BE2C (cell line): ENCODE measurements around the gene SORBS2.
A peak's percentile ranks its signal among the peaks of the same experiment; 100 is the strongest.
"Not testable (repeated sequence)": the region's sequence is repeated elsewhere in the genome, so short reads cannot be mapped to it uniquely, and the experiment has no call there.

Experiments
- DNase-seq: peaks from one replicate; pipeline ENCODE4 v3.0.0-alpha.2; 2020
- H3K27me3 ChIP-seq: fragments of 250-450 bp; sonication (Bioruptor Pico); 2 replicates; pipeline ENCODE4 v1.5.1; 2020; ENCODE audit warnings: mild to moderate bottlenecking
- H3K36me3 ChIP-seq: fragments of 250-450 bp; sonication (Bioruptor Pico); 2 replicates; pipeline ENCODE4 v1.5.1; 2020; ENCODE audit warnings: mild to moderate bottlenecking
- H3K4me1 ChIP-seq: fragments of 250-450 bp; sonication (Bioruptor Pico); 2 replicates; pipeline ENCODE4 v1.5.1; 2020
- H3K4me3 ChIP-seq: 2 replicates; pipeline ENCODE4 v1.5.1; 2011; ENCODE audit warnings: low read depth, low read length
- H3K9me3 ChIP-seq: fragments of 250-450 bp; sonication (Bioruptor Pico); 2 replicates; pipeline ENCODE4 v1.5.1; 2020
- TF ChIP-seq, protein P1 (sequence below): IDR thresholded peaks from 2 replicates; pipeline ENCODE4 v1.5.1; 2012; ENCODE audit warnings: mild to moderate bottlenecking, low read depth, low read length

SORBS2 gene

GRCh38 chr4:185566425-185566824, 245.6 kb downstream of the SORBS2 start:
- no peak for DNase-seq
- H3K36me3 ChIP-seq = no peaks in the 10 kb centered on the region
- TF ChIP-seq, protein P1, sequence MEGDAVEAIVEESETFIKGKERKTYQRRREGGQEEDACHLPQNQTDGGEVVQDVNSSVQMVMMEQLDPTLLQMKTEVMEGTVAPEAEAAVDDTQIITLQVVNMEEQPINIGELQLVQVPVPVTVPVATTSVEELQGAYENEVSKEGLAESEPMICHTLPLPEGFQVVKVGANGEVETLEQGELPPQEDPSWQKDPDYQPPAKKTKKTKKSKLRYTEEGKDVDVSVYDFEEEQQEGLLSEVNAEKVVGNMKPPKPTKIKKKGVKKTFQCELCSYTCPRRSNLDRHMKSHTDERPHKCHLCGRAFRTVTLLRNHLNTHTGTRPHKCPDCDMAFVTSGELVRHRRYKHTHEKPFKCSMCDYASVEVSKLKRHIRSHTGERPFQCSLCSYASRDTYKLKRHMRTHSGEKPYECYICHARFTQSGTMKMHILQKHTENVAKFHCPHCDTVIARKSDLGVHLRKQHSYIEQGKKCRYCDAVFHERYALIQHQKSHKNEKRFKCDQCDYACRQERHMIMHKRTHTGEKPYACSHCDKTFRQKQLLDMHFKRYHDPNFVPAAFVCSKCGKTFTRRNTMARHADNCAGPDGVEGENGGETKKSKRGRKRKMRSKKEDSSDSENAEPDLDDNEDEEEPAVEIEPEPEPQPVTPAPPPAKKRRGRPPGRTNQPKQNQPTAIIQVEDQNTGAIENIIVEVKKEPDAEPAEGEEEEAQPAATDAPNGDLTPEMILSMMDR = no peak
- H3K4me1 ChIP-seq = peaks cover 26% of the 10 kb centered on the region
- no peaks in the 10 kb centered on the region for H3K27me3 ChIP-seq
- H3K4me3 ChIP-seq = no peak overlapping the region
- no peaks in the 10 kb centered on the region for H3K9me3 ChIP-seq

DNA sequence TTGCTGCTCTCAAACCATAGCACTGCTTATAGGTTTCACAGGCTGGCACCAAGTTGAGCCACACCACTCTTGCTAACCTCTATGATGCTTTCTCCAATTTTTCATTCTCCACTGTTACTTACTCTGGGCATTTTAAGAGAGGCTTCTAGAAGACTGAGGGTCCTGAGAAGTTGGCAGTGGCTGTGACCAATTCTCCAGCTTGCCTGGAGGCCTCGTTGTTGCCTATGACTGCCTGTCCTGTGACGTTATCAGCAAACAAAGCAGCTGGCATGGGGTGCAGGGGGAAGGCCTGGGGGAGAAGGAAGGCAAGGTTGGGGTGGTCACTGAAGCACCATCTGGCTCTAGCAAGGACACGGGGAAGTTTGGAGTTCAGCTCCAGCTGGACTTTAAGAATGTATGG, 246.3 kb downstream of the SORBS2 start:
- TF ChIP-seq, protein P1 = no peak
- no peaks in the 10 kb centered on the region for H3K36me3 ChIP-seq
- H3K27me3 ChIP-seq = no peaks in the 10 kb centered on the region
- DNase-seq = no peak
- peaks cover 22% of the 10 kb centered on the region for H3K4me1 ChIP-seq
- H3K9me3 ChIP-seq = no peaks in the 10 kb centered on the region
- H3K4me3 ChIP-seq = no peak overlapping the region

DNA sequence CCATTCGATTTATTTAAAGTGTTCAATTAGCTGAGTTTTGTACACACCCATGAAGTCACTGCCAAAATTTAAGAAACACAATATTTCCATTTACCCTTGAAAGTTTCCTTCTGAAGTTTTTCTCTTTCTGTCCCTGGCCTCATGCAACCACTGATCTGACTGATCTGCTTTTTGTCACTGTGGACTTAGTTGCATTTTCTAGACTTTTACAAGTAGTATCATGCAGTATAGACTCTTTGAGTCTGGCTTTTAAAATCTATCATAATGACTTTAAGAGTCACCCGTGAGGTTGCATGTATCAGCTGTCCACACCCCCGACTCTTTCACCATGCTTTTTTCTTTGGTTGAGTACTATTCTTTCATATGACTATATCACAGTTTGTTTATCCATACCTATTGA, 247.6 kb downstream of the SORBS2 start:
- Histone ChIP-seq H3K36me3 (no peaks in the 10 kb centered on the region), H3K27me3 (no peaks in the 10 kb centered on the region), H3K9me3 (no peaks in the 10 kb centered on the region), H3K4me1 (peaks cover 22% of the 10 kb centered on the region), H3K4me3 (no peak overlapping the region)
- DNase-seq = no peak
- TF ChIP-seq, protein P1 = no peak

DNA sequence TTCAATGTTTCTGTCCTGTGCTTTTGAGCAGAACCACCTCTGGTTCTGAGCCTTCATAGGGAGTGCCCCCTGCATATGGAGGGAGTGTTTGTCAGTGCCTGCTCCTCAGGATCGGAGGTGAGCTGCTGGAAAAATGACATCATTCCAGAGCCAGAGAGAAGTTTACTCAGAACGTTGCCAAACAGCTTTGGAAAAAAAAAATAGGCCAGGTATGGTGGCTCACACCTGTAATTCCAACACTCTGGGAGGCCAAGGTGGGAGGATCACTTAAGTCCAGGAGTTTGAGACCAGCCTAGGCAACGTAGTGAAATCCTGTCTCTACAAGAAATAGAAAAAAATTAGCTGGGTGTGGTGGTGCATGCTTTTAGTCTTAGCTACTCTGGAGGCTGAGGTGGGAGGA, 249.5 kb downstream of the SORBS2 start:
- TF ChIP-seq, protein P1 = no peak
- peaks cover 18% of the 10 kb centered on the region for H3K4me1 ChIP-seq
- H3K27me3 ChIP-seq = no peaks in the 10 kb centered on the region
- no peak for DNase-seq
- H3K4me3 ChIP-seq = no peak overlapping the region
- H3K36me3 ChIP-seq = no peaks in the 10 kb centered on the region
- no peaks in the 10 kb centered on the region for H3K9me3 ChIP-seq

GRCh38 chr4:185560316-185560715, 251.7 kb downstream of the SORBS2 start:
- no peaks in the 10 kb centered on the region for H3K9me3 ChIP-seq
- H3K36me3 ChIP-seq = no peaks in the 10 kb centered on the region
- no peak for DNase-seq
- peaks cover 8% of the 10 kb centered on the region for H3K4me1 ChIP-seq
- no peaks in the 10 kb centered on the region for H3K27me3 ChIP-seq
- TF ChIP-seq, protein P1 = no peak
- H3K4me3 ChIP-seq = no peak overlapping the region

GRCh38 chr4:185559915-185560281, 252.1 kb downstream of the SORBS2 start:
- Histone ChIP-seq H3K4me3 (no peak overlapping the region), H3K4me1 (peaks cover 8% of the 10 kb centered on the region), H3K27me3 (no peaks in the 10 kb centered on the region), H3K36me3 (no peaks in the 10 kb centered on the region), H3K9me3 (no peaks in the 10 kb centered on the region)
- TF ChIP-seq, protein P1 = no peak
- DNase-seq = peak; percentile 35

- not testable (repeated sequence) for H3K4me3 ChIP-seq, H3K36me3 ChIP-seq, DNase-seq, H3K27me3 ChIP-seq, H3K4me1 ChIP-seq, H3K9me3 ChIP-seq
Measured at GRCh38 chr4:185559251-185559914, 252.6 kb downstream of the SORBS2 start.
